Mesendoderm (in vitro differentiated cells): ENCODE data around the gene TAF9B.

Experiments
- DNase-seq: peaks from one replicate; pipeline ENCODE4 v3.0.0; 2013
- H2AK5ac ChIP-seq: 2 replicates; pipeline ENCODE4 v1.6.1; 2013; ENCODE audit warnings: low read length, inconsistent platforms
- H2BK120ac ChIP-seq: 2 replicates; pipeline ENCODE4 v1.6.1; 2013; ENCODE audit warnings: low read depth, mild to moderate bottlenecking, low read length, moderate library complexity, mixed read lengths
- H2BK15ac ChIP-seq: replicated peaks from 2 replicates; pipeline ENCODE4 v1.6.1; 2013; ENCODE audit warnings: low read depth, mild to moderate bottlenecking, moderate library complexity
- H2BK5ac ChIP-seq: 2 replicates; pipeline ENCODE4 v1.6.1; 2013; ENCODE audit warnings: low read length, inconsistent platforms
- H3K18ac ChIP-seq: 2 replicates; pipeline ENCODE4 v1.6.1; 2013; ENCODE audit warnings: mild to moderate bottlenecking, low read length, mixed read lengths
- H3K23ac ChIP-seq: one replicate; pipeline ENCODE4 v1.6.1; 2013; ENCODE audit warnings: low read length
- H3K27ac ChIP-seq: 2 replicates; pipeline ENCODE4 v1.5.1; 2013; ENCODE audit warnings: low read depth, mild to moderate bottlenecking, inconsistent platforms, low read length, moderate library complexity
- H3K27me3 ChIP-seq: 2 replicates; pipeline ENCODE4 v1.6.1; 2013; ENCODE audit warnings: low read length, control low read depth, mild to moderate bottlenecking, inconsistent platforms; ENCODE audit not compliant: insufficient read depth, poor library complexity
- H3K36me3 ChIP-seq: 2 replicates; pipeline ENCODE4 v1.6.1; 2013; ENCODE audit warnings: low read length, inconsistent platforms; ENCODE audit not compliant: control insufficient read depth, insufficient read depth
- H3K4ac ChIP-seq: one replicate; pipeline ENCODE4 v1.6.1; 2013; ENCODE audit warnings: low read depth, mild to moderate bottlenecking, low read length, moderate library complexity
- H3K4me1 ChIP-seq: 2 replicates; pipeline ENCODE4 v1.6.1; 2013; ENCODE audit warnings: low read depth, low read length, inconsistent platforms; ENCODE audit not compliant: control insufficient read depth
- H3K4me2 ChIP-seq: 2 replicates; pipeline ENCODE4 v1.6.1; 2013; ENCODE audit warnings: low read length
- H3K4me3 ChIP-seq: 2 replicates; pipeline ENCODE4 v1.5.1; 2013; ENCODE audit warnings: mild to moderate bottlenecking, low read length
- H3K56ac ChIP-seq: one replicate; pipeline ENCODE4 v1.6.1; 2013; ENCODE audit warnings: low read length
- H3K79me1 ChIP-seq: 2 replicates; pipeline ENCODE4 v1.6.1; 2013; ENCODE audit warnings: low read length, inconsistent platforms
- H3K79me2 ChIP-seq: 2 replicates; pipeline ENCODE4 v1.6.1; 2013; ENCODE audit warnings: mild to moderate bottlenecking, low read length; ENCODE audit not compliant: control insufficient read depth, insufficient read depth
- H3K9ac ChIP-seq: 2 replicates; pipeline ENCODE4 v1.6.1; 2013; ENCODE audit warnings: low read length, inconsistent platforms
- H4K5ac ChIP-seq: one replicate; pipeline ENCODE4 v1.6.1; 2013; ENCODE audit warnings: low read length
- H4K8ac ChIP-seq: one replicate; pipeline ENCODE4 v1.6.1; 2013; ENCODE audit warnings: low read depth, mild to moderate bottlenecking, control low read depth, low read length, moderate library complexity
- WGBS: extraction: QIAGEN DNeasy Blood & Tissue Kit; methylation state at CpG from one replicate; pipeline ENCODE4 v1.1.7; 2013; ENCODE audit warnings: low lambda C conversion rate, missing lambda C conversion rate; ENCODE audit not compliant: insufficient coverage; ENCODE audit errors: extremely low coverage; 5-methylcytosine and 5-hydroxymethylcytosine counted together

Gene TAF9B

DNA sequence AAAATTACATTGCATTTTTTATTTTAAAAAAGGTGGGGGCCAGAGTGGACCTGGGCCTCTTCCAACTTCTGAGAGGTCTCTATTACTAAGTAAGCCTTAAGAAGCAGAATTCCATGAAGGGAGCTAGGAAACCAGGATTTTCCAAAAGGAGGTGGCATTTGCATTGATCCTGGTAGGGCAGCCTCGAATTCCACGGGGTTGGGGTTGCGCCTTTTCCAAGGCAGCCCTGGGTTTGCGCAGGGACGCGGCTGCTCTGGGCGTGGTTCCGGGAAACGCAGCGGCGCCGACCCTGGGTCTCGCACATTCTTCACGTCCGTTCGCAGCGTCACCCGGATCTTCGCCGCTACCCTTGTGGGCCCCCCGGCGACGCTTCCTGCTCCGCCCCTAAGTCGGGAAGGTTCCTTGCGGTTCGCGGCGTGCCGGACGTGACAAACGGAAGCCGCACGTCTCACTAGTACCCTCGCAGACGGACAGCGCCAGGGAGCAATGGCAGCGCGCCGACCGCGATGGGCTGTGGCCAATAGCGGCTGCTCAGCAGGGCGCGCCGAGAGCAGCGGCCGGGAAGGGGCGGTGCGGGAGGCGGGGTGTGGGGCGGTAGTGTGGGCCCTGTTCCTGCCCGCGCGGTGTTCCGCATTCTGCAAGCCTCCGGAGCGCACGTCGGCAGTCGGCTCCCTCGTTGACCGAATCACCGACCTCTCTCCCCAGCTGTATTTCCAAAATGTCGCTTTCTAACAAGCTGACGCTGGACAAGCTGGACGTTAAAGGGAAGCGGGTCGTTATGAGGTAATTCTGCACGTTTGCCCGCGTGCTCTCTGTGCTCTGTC is 35.6 kb downstream of the TAF9B start, which contains the start of gene PGK1:
Gene PGK1 (plus strand): TSS at position 626 of the 824 bp plus-strand sequence. CDS start 93 bp downstream, at position 719.
- peak within 1 kb of the TSS; percentile 71 for H3K4ac ChIP-seq
- peak within 1 kb of the TSS; percentile 54 for H3K4me2 ChIP-seq
- H3K79me2 ChIP-seq: peaks cover 47% of the 10 kb centered on the region
- H3K23ac ChIP-seq: no peak within 1 kb of the TSS
- H3K4me1 ChIP-seq: no peaks in the 10 kb centered on the region
- no peak within 1 kb of the TSS for H4K5ac ChIP-seq
- H3K36me3 ChIP-seq: no peaks in the 10 kb centered on the region
- no peak within 1 kb of the TSS for H4K8ac ChIP-seq
- H3K18ac ChIP-seq: peak within 1 kb of the TSS; percentile 72
- no peak within 1 kb of the TSS for H2BK5ac ChIP-seq
- H3K4me3 ChIP-seq: peak within 1 kb of the TSS; percentile 91
- peak within 1 kb of the TSS; percentile 89 for H3K56ac ChIP-seq
- no peak within 1 kb of the TSS for H2BK120ac ChIP-seq
- no peak within 1 kb of the TSS for H2BK15ac ChIP-seq
- no CpG with 5 or more reads among the region's 72 CpGs for WGBS
- no peak within 1 kb of the TSS for H2AK5ac ChIP-seq
- no peaks in the 10 kb centered on the region for H3K79me1 ChIP-seq
- no peaks in the 10 kb centered on the region for H3K27me3 ChIP-seq
- DNase-seq: peak; percentile 98
- H3K27ac ChIP-seq: peak within 1 kb of the TSS; percentile 78
- H3K9ac ChIP-seq: peak within 1 kb of the TSS; percentile 86

DNA sequence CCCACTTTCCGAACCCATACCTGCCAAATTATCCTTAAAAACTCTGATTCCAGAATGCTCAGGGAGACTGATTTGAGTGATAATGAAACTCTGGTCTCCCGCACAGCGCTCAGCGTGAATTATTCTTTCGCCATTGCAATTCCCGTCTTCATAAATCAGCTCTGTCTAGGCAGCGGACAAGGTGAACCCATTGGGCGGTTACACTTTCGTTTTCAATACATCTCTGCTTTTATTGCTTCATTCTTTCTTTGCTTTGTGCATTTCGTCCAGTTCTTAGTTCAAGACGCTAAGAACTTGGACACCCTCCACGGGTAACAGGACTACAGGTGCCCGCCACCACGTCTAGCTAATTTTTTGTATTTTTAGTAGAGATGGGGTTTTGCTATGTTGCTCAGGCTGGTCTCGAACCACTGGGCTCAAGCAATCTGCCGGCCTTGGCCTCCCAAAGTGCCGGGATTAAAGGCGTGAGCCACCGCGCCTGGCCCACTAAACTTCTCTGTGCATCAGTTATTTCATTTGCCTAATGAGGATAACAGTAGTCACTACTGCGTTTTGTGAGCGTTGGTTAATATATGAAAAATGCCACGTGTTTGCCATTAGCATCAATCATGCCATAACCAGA is 36.3 kb downstream of the TAF9B start:
- H2AK5ac ChIP-seq: no peak overlapping the region
- no CpG with 5 or more reads among the region's 23 CpGs for WGBS
- H3K4me3 ChIP-seq: no peak overlapping the region
- H3K4me2 ChIP-seq: no peak overlapping the region
- H3K56ac ChIP-seq: peak overlapping the region; percentile 80
- H3K18ac ChIP-seq: peak overlapping the region; percentile 72
- no peak overlapping the region for H2BK5ac ChIP-seq
- no peak overlapping the region for H2BK15ac ChIP-seq
- H4K5ac ChIP-seq: no peak overlapping the region
- peak overlapping the region; percentile 42 for H3K4ac ChIP-seq
- no peak overlapping the region for H4K8ac ChIP-seq
- H3K23ac ChIP-seq: no peak overlapping the region
- H3K36me3 ChIP-seq: no peaks in the 10 kb centered on the region
- no peak overlapping the region for H3K9ac ChIP-seq
- no peaks in the 10 kb centered on the region for H3K27me3 ChIP-seq
- DNase-seq: no peak
- H3K79me2 ChIP-seq: peaks cover 40% of the 10 kb centered on the region
- H3K27ac ChIP-seq: no peak overlapping the region
- H3K79me1 ChIP-seq: no peaks in the 10 kb centered on the region
- no peak overlapping the region for H2BK120ac ChIP-seq
- H3K4me1 ChIP-seq: no peaks in the 10 kb centered on the region

DNA sequence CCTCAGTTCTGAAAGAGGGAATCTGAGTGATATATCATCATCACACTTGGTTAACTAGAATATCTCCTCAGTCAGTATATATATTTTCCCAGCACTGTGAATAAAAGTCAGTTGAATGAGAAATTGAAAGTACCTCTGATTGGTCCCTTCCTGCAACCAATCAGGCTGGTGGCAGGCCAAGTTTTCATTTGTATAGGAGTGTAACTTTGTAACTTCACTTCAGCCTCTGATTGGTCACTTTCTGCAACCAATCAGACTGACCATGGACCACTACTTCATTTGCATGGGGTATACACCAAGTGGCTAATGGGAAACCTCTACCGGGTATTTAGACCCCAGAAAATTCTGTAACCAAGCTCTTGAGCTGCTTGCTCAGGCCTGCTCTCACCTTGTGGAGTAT is 37.4 kb downstream of the TAF9B start:
- DNase-seq: no peak
- H2BK15ac ChIP-seq: no peak overlapping the region
- H3K4me1 ChIP-seq: no peaks in the 10 kb centered on the region
- H3K56ac ChIP-seq: no peak overlapping the region
- H3K4ac ChIP-seq: no peak overlapping the region
- H3K36me3 ChIP-seq: no peaks in the 10 kb centered on the region
- H2BK120ac ChIP-seq: no peak overlapping the region
- no peaks in the 10 kb centered on the region for H3K27me3 ChIP-seq
- no CpG with 5 or more reads among the region's 1 CpG for WGBS
- no peak overlapping the region for H3K9ac ChIP-seq
- no peak overlapping the region for H4K5ac ChIP-seq
- no peak overlapping the region for H3K4me2 ChIP-seq
- no peak overlapping the region for H4K8ac ChIP-seq
- H2BK5ac ChIP-seq: no peak overlapping the region
- H3K18ac ChIP-seq: no peak overlapping the region
- no peak overlapping the region for H3K4me3 ChIP-seq
- H2AK5ac ChIP-seq: no peak overlapping the region
- no peak overlapping the region for H3K27ac ChIP-seq
- H3K23ac ChIP-seq: no peak overlapping the region
- no peaks in the 10 kb centered on the region for H3K79me1 ChIP-seq
- H3K79me2 ChIP-seq: peaks cover 30% of the 10 kb centered on the region

DNA sequence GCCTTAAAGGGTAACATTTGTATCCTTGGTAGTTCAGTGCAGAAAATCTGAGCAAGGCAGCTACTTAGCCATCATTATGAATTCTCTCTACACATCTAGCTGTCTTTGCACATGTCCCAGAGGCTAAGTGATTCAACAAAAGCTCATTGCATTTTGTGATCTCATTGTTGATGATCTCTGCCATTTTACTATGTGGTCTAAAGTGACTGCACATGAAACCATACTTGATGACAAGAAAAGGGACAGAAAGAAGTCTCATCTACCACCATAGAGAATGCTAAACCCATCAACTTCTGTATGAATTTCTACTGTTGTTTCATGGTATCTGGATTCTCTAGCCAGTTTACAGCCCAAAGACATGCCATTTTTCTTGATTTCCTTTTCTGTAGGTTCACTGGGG is 41.3 kb downstream of the TAF9B start:
- no peak overlapping the region for H3K9ac ChIP-seq
- no peaks in the 10 kb centered on the region for H3K27me3 ChIP-seq
- no peak overlapping the region for H3K27ac ChIP-seq
- no peak overlapping the region for H3K18ac ChIP-seq
- H3K23ac ChIP-seq: no peak overlapping the region
- H2AK5ac ChIP-seq: no peak overlapping the region
- no peak overlapping the region for H3K56ac ChIP-seq
- H3K4me1 ChIP-seq: no peaks in the 10 kb centered on the region
- no peak overlapping the region for H4K5ac ChIP-seq
- no peaks in the 10 kb centered on the region for H3K79me2 ChIP-seq
- H3K4me2 ChIP-seq: no peak overlapping the region
- no peaks in the 10 kb centered on the region for H3K36me3 ChIP-seq
- H3K79me1 ChIP-seq: no peaks in the 10 kb centered on the region
- no peak overlapping the region for H2BK15ac ChIP-seq
- no peak for DNase-seq
- H4K8ac ChIP-seq: no peak overlapping the region
- H3K4ac ChIP-seq: no peak overlapping the region
- no peak overlapping the region for H2BK5ac ChIP-seq
- no peak overlapping the region for H3K4me3 ChIP-seq
- no peak overlapping the region for H2BK120ac ChIP-seq

DNA sequence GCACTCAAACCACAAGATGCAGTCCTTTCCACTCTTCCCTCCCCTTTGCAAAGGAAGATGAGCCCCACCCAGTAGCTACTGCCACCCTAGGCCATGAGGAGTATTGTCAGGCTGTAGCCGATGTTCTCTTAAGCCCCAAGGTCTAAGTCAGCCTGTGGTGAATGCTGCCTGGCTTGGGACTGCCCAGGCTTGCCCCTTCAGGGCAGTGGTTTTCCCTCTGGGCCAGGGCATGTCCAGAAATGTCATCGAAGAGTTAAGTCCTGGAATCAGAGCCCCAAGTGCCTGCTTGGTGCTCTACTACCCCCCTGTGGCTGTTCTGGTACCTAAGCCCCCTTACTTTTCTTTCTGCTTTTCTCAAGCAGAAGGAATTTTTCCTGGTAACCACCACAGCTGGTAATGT is 47.2 kb downstream of the TAF9B start:
- Histone ChIP-seq H3K18ac (no peak overlapping the region), H3K9ac (no peak overlapping the region), H3K4me2 (no peak overlapping the region), H2BK15ac (no peak overlapping the region), H3K27me3 (no peaks in the 10 kb centered on the region), H3K4me1 (no peaks in the 10 kb centered on the region), H3K79me1 (no peaks in the 10 kb centered on the region), H3K27ac (no peak overlapping the region), H4K8ac (no peak overlapping the region), H2BK5ac (no peak overlapping the region), H3K36me3 (no peaks in the 10 kb centered on the region), H4K5ac (no peak overlapping the region), H3K4ac (no peak overlapping the region), H3K4me3 (no peak overlapping the region), H3K23ac (no peak overlapping the region), H2AK5ac (no peak overlapping the region), H2BK120ac (no peak overlapping the region), H3K79me2 (no peaks in the 10 kb centered on the region), H3K56ac (peak overlapping the region; percentile 30)
- WGBS: no CpG with 5 or more reads among the region's 2 CpGs
- peak; percentile 79 for DNase-seq
